ENCODE measurements around the gene LHFPL6. TPM values are rescaled to one million over a fixed set of nuclear protein-coding genes. Genes with fewer than 3 reads are reported as not detected.

The LHFPL6 gene
- total RNA-seq, 2 experiments from 2014 or later, result 0.60 to 0.74 TPM

- Mint-ChIP-seq H3K36me3 (ENCODE audit: low read depth) (no peaks in the 10 kb centered on the region), H3K27me3 (peaks cover 18% of the 10 kb centered on the region), H3K4me1 (ENCODE audit: low read depth) (no peaks in the 10 kb centered on the region), H3K9me3 (no peaks in the 10 kb centered on the region), H3K4me3 (no peak overlapping the region), H3K27ac (no peak overlapping the region)
- no peak for TF ChIP-seq CTCF (IDR thresholded peaks at IDR 0.05)
- intact Hi-C loops (cut with micrococcal nuclease), result no loop called here
- DNase-seq (no peak), ATAC-seq (no peak)
- ChIA-PET CTCF (no interaction called here), POLR2A (no interaction called here)
These were observed 169.3 kb downstream of the LHFPL6 start for GRCh38 chr13:39433651-39434050.

- ChIA-PET CTCF (no interaction called here), POLR2A (no interaction called here)
- ATAC-seq (no peak), DNase-seq (no peak)
- H3K27me3 Mint-ChIP-seq, result peaks cover 21% of the 10 kb centered on the region
- H3K4me1 Mint-ChIP-seq (ENCODE audit: low read depth), result no peaks in the 10 kb centered on the region
- no peak for TF ChIP-seq CTCF (IDR thresholded peaks at IDR 0.05)
- H3K4me3 Mint-ChIP-seq, result no peak overlapping the region
- intact Hi-C loops (cut with micrococcal nuclease), result no loop called here
- no peak overlapping the region for H3K27ac Mint-ChIP-seq
- H3K9me3 Mint-ChIP-seq, result no peaks in the 10 kb centered on the region
- H3K36me3 Mint-ChIP-seq (ENCODE audit: low read depth), result no peaks in the 10 kb centered on the region
These were observed 170.8 kb downstream of the LHFPL6 start for GRCh38 chr13:39432196-39432595.

- intact Hi-C loops (cut with micrococcal nuclease), result no loop called here
- no peaks in the 10 kb centered on the region for H3K9me3 Mint-ChIP-seq
- no peak overlapping the region for H3K4me3 Mint-ChIP-seq
- no peak for ATAC-seq
- no peak overlapping the region for H3K27ac Mint-ChIP-seq
- DNase-seq, result no peak
- no peak for TF ChIP-seq CTCF (IDR thresholded peaks at IDR 0.05)
- peaks cover 11% of the 10 kb centered on the region for H3K27me3 Mint-ChIP-seq
- H3K36me3 Mint-ChIP-seq (ENCODE audit: low read depth), result no peaks in the 10 kb centered on the region
- ChIA-PET CTCF (no interaction called here), POLR2A (no interaction called here)
- no peaks in the 10 kb centered on the region for H3K4me1 Mint-ChIP-seq (ENCODE audit: low read depth)
These were observed 180.0 kb downstream of the LHFPL6 start for GRCh38 chr13:39422845-39423565.

GRCh38 chr13:39419876-39420275, 183.1 kb downstream of the LHFPL6 start:
- no peaks in the 10 kb centered on the region for H3K36me3 Mint-ChIP-seq (ENCODE audit: low read depth)
- no peaks in the 10 kb centered on the region for H3K4me1 Mint-ChIP-seq (ENCODE audit: low read depth)
- H3K4me3 Mint-ChIP-seq, result no peak overlapping the region
- intact Hi-C loops (cut with micrococcal nuclease), result no loop called here
- POLR2A ChIA-PET, result no interaction called here
- CTCF ChIA-PET, result interaction anchor here (1.5 kb wide), 1 partner anchor 196 kb away, joined by 5 read pairs; no protein-coding TSS in a partner anchor
- H3K27me3 Mint-ChIP-seq, result peaks cover 12% of the 10 kb centered on the region
- no peak for DNase-seq
- H3K27ac Mint-ChIP-seq, result no peak overlapping the region
- no peak for ATAC-seq
- no peak for TF ChIP-seq CTCF (IDR thresholded peaks at IDR 0.05)
- no peaks in the 10 kb centered on the region for H3K9me3 Mint-ChIP-seq

- TF ChIP-seq CTCF (IDR thresholded peaks at IDR 0.05), result no peak
- CTCF ChIA-PET, result interaction anchor here (0.7 to 1.5 kb wide), 5 partner anchors 11 to 197 kb away, joined by 3 to 5 read pairs (median 3); no protein-coding TSS in a partner anchor
- intact Hi-C loops (cut with micrococcal nuclease), result no loop called here
- no peaks in the 10 kb centered on the region for H3K36me3 Mint-ChIP-seq (ENCODE audit: low read depth)
- ATAC-seq, result no peak
- H3K9me3 Mint-ChIP-seq, result no peaks in the 10 kb centered on the region
- H3K4me3 Mint-ChIP-seq, result no peak overlapping the region
- POLR2A ChIA-PET, result interaction anchor here (0.6 kb wide), 1 partner anchor 389 kb away, joined by 3 read pairs; no protein-coding TSS in a partner anchor
- no peaks in the 10 kb centered on the region for H3K4me1 Mint-ChIP-seq (ENCODE audit: low read depth)
- DNase-seq, result no peak
- H3K27ac Mint-ChIP-seq, result no peak overlapping the region
- H3K27me3 Mint-ChIP-seq, result peaks cover 12% of the 10 kb centered on the region
These were observed 183.9 kb downstream of the LHFPL6 start for GRCh38 chr13:39419068-39419467.

Measured in activated CD8-positive, alpha-beta T cell treated with anti-CD3 and anti-CD28 coated beads for 36 hours (primary cell).